GM18907 (cell line): ENCODE data around the gene APC.

Experiments used
- ATAC-seq: cut with Tn5 transposase; IDR thresholded peaks from one replicate; pipeline ENCODE4 v1.9.1; 2021; ENCODE audit warnings: mild to moderate bottlenecking, moderate library complexity; ENCODE audit not compliant: unreplicated experiment

The APC gene

DNA sequence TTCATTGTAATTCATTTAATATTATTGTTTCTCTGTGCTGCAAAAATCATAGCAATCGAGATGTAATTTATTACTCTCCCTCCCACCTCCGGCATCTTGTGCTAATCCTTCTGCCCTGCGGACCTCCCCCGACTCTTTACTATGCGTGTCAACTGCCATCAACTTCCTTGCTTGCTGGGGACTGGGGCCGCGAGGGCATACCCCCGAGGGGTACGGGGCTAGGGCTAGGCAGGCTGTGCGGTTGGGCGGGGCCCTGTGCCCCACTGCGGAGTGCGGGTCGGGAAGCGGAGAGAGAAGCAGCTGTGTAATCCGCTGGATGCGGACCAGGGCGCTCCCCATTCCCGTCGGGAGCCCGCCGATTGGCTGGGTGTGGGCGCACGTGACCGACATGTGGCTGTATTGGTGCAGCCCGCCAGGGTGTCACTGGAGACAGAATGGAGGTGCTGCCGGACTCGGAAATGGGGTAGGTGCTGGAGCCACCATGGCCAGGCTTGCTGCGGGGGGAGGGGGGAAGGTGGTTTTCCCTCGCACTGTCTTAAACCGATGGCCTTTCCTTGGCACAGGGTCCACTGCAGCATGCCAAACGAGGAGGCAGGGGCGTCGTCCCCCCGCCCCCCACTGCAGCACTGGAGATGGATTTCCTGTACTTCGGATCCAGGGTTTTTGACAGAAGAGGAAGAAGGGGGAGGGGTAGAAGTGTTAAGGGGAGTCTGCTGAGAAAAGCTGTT, at the start of gene APC:
Gene APC (plus strand): TSS at position 423 of the 728 bp plus-strand sequence. CDS start 17,006 bp downstream, outside the sequence.
- ATAC-seq = peak; percentile 100

DNA sequence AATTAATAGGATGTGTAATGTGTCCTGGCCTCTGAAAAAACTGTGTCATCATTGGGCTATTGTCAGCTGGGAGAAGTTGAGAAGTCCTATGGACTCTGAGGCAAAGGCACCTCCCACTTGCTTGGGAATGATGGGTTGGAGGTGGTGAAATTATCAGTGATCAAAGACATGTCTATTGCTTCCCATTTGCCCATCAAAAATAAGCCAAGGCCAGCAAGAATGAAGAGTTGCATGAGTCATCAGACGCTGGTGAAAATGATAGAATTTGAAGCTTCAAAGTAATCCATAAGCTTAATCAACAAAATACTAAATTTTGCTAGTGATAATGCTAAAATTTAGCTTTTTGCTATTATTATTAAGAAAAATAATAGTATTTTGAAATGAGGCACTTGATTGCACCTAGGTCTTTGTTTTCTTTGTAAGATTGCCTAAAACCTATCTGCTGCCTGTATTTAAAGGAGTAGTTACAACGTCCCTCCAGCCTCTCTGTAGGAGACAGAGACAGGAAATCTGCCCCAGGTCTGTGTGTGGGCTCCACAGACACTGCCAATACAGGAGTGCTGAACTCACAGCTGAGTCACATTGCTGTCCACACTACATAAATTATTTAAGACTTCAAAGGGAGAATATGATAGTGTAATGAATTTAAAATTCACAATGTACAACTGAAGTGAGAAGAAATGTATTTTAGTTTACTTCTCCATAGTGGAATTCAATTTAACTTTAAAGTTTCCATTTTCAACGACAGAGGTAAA, 48.4 kb upstream of the APC start:
- no peak for ATAC-seq

DNA sequence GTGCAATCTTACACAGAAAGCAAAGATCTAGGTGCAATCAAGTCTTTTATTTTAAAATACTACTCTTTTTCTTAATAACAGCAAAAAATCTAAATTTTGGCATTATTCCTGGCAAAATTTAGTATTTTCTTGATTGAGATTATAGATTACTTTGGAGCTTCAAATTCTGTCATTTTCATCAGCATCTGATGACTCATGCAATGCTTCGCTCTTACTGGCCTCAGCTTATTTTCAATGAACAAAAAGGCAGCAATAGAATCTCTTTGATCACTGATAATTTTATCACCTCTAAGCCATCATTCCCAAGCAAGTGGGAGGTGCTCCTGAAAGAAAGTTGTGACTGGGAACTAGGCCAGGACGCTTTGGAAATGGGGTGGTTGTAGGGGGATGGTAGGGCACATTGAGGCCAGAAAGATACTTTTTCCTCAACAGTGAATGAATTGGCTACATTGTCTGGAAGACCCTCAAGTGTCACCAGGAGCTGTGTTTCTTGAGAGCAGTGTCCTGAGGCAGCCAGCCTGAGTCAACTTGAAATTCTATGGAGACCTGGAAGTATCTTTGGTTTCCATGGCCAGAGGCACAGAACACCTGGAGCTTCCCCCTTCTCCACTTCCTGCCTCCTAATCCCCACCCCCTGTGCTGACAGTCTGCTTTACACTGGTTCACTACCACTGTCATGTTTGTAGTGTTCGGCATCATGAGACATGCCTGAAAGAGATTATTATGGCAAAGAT, 46.9 kb upstream of the APC start:
- ATAC-seq = no peak

DNA sequence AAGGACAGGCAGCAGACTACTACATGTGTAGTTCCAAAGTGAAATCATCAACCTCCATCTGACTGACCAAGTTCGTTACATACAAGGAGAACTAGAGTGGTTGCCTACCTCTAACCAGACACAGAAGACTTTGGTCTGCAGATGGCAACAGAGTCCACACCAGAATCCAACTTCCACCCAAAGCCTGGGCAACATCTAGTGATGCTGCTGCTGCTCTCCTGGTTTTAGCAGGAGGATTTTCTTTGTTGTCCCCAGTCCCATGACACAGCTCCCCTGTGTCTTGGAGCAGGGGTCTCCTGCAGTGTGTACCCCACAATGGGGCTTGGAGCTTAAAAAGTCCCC, 46.4 kb upstream of the APC start:
- no peak for ATAC-seq

DNA sequence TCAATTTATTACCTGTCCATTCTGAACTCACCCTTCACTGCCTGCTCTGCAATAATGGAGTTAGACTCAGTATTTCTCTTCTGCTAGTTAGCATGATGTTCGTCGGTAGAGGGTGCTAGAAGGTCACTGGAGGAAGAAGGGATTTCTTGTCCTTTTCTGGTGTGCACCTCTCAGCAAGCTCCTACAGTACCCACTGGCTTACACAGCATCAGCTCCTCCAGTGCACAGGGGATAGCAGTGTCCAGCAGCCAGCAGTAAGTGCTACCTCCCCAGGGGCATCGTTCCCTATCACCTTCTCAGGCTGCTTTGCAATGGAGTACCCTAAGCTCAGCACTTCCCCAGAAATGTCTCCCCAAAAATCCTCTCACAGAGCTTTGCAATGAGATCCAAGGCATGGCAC, 45.9 kb upstream of the APC start:
- ATAC-seq = no peak

DNA sequence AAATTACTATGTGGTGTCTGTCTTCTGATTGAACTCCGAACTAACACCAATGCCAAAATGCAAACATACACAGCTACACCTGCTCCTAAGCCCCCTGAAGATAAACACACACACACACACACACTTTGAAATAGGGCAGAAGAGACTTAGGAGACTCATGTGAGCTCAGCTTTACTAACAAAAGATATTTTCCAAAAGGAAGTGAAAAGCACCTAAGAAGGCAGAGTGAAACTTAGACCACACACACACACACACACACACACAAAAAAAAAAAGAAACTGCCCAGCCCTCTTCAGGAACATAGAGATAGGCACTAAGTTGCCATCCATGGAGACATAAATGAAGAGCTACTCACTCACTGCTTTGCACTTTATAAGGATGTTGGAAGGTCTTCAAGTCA, 45.2 kb upstream of the APC start:
- ATAC-seq = no peak

DNA sequence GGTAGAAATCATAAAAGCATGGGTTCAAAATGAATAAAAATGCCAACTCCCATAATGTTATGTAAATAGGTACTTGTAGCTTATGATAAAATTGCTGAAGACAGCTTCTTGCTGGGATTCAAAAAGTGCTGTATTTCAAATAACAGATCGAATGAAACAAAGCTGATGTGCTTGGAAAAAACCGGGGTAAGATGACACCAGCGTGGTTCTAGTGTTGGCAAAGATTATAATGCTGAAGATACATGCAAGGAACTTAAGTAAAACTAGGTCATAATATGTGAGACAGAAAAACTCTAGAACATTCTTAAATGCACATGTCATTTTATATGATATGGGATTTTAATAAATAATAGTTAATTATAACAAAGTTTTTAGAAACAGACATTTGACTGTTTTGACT, 44.4 kb upstream of the APC start:
- ATAC-seq = no peak

DNA sequence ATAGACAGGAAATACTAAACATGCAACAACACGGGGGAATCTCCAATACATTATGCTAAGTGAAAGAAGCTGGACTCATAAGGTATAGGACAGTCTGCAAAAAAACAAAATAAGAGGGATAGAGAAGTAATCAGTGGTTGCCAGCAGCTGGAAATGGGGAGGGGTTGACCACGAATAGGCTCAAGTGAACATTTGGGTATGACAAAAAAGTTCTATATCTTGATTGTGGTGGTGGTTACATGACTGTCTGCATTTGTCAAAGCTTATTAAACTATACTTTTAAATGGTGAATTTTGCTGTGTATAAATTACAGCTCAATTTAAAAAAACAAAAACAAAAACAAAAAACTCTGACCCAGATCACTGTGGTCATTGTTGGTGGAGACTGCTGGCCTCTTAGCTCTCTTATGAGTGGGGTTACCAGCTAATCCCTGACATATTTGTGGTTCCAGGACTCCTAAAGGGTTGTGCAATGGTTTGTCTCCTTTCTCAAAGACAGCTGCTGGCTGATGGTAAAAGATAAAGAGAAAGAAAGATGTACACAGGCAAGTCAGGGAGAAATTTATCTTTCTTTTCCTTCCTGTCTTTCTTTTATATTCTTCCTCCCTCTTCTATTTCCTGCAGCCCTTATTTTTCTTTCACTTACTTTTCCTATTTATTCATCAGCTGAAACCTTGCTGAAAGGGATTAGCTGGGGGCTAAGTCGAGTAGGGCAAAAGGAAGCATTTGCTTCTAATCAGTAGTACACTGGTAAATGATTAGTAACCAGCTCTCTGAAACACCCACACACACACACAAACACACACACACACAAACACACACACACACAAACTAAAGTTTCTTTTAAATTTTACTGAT, 42.6 kb upstream of the APC start:
- no peak for ATAC-seq

DNA sequence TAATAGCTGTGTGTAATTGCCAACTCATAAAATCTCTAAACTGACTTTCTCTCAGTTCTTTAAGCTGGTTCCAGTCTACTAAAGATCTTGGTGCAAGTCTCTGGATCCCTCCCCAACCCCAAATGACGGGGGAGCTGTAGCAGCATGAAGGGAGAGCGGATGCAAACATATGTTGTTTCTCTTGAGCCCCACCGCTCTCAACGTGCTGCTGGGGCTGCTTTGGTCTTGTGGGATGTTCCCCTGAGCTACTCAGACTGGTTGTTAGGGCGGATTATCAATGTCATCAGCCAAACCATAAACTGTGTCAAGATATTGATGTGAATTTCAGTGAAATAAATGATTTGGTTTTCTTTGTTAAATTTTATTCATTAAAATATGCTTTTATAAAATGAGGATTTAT, 40.9 kb upstream of the APC start:
- no peak for ATAC-seq

DNA sequence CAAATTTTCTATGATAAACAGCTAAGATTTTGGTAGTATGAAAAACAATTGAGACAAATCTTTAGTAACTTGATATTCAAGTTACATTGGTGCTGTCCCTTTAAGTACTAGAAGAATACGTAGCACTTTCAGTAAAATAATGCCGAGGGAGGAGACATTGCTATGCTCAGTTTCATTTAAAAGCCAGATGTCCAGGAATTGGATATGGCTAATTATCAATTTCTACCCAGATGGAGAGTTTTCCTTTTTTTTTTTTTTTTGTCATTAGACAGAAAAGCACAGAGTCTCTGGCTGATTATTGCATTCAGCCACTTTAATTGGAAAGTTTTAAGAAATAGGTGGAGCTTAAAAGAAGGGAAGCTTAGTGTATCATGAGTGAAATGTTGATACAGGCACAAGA, 40.4 kb upstream of the APC start:
- no peak for ATAC-seq

DNA sequence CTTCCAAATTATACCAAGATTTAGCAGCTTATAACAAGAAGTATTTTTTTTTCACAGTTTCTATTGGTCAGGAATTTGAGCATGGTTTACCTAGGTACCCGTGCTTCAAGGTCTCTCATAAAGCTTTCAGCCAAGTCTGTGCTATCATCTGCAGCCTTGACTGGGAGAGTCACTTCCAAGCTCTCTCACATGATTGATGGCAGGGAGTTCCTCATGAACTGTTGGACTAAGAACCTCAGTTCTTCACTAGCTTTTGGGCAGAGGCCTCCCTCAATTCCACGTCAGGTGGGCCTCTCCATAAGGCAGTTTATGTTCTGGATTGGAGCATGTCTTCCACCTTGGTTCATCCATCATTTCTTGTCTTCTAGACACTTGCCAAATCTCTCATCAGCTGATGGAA, 39.9 kb upstream of the APC start:
- no peak for ATAC-seq

DNA sequence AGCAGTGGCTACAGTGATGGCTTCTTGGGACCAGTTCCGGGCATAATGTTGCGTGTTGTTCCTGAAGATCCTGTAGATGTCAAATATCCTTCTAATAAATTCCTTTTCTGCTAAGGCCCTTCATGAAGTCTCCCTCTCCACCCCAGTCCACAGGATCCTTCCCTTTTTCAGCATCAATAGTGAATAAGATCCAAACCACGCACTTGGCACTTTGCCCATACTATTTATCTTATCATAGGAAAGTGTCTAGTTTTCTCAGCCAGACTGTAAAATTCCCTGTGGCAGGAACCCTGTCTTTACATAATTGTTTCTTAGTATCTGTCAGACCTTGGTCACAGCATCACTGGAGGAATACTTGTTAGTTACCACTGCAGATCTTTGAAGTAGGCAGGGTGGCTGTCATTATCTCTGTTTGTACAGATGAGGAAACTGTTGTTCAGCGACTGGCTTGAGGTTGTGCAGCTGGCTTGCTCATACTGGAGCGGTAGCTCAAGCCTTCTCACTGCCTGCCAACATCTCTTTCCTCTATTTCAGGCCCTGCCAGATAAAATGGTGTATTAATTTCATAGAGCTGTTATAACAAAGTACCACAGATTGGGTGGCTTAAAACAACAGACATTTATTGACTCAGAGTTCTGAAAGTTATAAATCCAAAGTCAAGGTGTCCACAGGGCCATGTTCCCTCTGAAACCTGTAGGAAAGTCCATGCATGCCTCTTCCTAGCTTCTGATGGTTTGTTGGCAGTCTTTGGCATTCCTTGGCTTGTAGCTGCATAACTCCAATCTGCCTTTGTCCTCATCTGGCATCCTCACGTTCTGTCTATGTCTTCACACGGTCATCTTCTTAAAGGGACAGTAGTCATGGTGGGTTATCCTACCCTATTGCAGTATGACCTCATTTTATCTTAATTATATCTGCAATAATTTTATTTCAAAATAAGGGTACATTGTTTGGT, 33.5 kb upstream of the APC start:
- ATAC-seq = no peak

DNA sequence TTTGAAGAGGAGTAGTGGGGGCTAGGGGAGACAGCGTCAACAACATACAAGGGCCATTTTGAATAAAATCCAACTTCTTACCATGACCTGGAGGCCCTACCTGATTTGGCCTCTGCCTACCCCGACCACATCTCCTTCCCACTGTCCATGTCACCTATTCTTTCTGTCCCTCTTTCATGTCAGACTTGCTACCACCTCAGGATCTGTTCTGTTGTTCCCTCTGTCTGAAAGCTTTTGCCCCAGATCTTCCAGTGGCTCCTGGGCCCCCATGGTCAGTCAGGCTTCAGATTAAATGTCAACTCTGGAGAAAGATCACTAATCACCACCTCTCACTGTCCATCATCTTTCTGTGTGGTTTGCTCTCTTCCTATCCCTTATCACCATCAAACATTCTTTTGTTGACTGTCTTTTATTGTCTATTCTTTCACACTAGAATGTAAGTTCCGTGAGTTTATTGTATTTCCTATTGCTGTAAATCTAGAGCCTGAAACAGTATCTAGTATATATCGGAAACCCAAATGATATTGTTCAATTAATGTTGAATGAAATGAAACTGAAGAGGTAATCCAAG, 31.2 kb upstream of the APC start:
- no peak for ATAC-seq

DNA sequence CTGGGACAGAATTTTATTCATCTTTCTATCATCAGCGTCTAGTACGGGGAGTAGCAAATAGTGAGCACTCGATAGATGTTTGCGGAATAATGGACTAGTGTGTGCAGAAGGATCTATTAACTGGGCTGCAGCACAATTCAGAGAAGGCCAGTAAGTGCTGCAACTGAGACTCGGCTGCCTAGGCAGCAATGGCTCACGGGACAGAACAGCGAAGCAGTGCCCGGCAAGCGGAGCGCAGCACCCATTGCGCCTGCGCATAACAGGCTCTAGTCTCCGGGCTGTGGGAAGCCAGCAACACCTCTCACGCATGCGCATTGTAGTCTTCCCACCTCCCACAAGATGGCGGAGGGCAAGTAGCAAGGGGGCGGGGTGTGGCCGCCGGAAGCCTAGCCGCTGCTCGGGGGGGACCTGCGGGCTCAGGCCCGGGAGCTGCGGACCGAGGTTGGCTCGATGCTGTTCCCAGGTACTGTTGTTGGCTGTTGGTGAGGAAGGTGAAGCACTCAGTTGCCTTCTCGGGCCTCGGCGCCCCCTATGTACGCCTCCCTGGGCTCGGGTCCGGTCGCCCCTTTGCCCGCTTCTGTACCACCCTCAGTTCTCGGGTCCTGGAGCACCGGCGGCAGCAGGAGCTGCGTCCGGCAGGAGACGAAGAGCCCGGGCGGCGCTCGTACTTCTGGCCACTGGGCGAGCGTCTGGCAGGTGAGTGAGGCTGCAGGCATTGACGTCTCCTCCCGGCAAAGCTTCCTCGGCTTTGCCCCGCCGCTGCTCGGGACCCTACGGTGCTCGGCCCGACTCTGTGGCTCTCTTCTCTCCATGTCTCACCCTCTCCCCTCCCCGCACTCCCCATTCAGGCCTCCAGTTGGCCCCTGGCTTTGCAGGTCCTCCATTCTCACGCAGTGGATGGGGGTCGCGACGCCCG, 30.2 kb upstream of the APC start:
- peak; percentile 92 for ATAC-seq

DNA sequence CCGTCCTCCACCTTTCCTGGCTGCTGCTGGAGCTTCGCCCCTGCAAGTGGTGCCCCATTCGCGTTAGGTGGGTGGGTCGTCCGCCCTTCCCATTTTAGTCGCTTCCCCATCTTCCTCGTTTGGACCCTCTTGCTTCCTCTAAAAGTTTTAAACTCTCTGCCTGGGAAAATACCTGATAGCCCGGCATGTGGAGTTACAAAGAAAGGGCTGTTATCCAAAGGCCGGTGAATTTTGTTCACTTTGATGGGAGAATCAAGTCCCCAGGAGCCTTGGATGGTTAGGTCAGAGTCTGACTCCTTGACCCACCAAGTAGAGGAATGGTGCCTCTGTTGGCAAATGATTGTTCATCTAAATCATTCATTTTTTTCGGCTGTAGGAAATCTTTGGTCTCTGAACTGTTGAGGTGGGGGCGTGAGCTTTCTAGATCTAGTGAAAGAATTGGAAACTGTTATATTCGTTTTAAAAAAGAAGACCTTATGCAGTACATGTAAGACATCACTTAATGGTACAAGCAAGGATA, 29.5 kb upstream of the APC start:
- no peak for ATAC-seq

DNA sequence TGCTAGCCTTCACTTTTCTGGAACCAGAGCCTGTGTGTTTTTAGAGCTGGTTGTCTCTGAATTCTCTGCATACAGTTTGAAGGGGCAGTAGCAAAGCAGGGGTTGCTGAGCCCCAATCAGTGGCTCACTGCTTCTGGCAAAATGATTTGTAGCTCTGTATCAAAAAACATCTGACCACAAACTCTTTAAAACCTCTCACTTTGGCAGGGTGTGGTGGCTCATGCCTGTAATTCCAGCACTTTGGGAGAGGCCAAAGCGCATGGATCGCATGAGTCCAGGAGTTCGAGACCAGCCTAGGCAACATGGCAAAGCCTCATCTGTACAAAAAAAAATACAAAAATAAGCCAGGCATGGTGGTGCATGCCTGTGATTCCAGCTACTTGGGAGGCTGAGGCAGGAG, 28.3 kb upstream of the APC start:
- ATAC-seq = no peak

DNA sequence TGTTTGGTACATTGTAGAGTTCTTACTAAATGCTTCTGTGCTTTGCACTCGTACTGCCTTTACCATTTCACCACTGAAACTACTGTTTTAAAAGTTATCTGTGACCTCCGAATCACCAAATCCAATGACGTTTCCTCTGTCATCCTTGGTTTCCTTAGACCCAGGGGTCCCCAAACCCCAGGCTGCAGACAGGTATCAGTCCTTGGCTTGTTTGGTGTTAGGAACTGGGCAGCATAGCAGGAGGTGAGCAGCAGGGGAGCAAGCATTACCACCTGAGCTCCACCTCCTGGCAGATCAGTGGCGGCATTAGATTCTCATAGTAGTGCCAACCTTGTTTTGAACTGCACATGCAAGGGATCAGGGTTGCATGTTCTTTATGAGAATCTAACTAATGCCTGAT, 26.8 kb upstream of the APC start:
- no peak for ATAC-seq

DNA sequence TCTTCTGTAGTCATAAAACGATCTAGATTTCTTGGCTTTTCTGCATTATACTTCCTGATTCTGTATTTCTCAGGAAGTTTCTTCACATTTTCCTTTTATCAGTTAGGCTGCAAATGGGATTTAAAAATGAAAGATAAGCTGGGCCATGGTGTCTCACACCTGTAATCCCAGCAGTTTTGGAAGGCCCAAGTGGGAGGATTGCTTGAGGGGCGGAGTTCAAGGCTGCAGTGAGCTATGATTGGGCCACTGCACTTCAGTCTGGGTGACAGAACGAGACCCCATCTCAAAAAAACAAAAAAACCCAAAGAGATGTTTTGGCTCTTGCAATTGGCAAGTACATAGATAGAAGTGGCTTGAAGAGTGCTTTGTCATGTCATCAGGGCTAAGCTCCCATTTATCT, 26.2 kb upstream of the APC start:
- ATAC-seq = no peak
